Medulla oblongata (tissue), 1 donor: ENCODE data around the gene ZNF775.
A peak's percentile ranks its signal among the peaks of the same experiment; 100 is the strongest.

ENCODE experiments used
- DNase-seq: peaks from one replicate; pipeline ENCODE4 v3.0.0-alpha.2; 2015; ENCODE audit errors: extremely low spot score

The ZNF775 gene

DNA sequence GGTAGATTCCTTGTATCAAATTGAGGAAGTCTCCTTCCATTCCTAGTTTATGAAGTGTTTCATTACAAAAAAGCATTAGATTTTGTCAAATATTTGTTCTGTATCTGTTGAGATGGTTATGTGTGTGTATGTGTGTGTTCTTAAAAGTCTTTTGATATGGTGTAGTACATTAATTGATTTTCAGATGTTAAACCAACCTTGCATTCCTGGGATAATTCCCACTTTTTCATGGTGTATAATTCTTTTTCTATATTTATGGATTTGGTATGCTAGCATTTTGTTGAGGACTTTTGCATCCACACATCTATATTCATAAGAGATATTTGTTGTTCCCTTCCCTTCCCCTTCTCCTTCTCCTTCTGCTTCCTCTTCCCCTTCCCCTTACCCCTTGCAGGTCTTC is 62.4 kb downstream of the ZNF775 start:
- DNase-seq: no peak

DNA sequence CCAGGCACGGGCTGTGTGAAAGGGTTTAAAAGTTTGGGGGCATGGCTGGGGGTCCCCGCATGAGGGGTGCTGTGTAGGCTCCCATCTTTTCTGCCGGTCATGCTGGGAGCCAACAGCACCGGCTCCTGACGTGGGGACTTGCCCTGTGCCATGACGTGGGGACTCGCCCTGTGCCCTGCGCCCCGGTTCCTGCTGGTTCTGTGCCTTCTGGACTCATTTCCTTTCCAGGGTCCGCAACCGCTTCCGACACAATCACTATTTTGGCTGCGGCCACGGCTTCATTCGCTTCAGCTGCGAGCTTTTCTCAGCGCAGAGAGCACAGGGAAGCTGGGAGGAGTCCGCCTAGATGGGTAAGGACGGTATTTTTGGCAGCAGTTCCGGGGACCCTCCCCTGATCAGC is 63.7 kb downstream of the ZNF775 start:
- no peak for DNase-seq

GRCh38 chr7:150443793-150444540 is 64.8 kb downstream of the ZNF775 start:
- no peak for DNase-seq

GRCh38 chr7:150444674-150445365 is 65.7 kb downstream of the ZNF775 start:
- no peak for DNase-seq

DNA sequence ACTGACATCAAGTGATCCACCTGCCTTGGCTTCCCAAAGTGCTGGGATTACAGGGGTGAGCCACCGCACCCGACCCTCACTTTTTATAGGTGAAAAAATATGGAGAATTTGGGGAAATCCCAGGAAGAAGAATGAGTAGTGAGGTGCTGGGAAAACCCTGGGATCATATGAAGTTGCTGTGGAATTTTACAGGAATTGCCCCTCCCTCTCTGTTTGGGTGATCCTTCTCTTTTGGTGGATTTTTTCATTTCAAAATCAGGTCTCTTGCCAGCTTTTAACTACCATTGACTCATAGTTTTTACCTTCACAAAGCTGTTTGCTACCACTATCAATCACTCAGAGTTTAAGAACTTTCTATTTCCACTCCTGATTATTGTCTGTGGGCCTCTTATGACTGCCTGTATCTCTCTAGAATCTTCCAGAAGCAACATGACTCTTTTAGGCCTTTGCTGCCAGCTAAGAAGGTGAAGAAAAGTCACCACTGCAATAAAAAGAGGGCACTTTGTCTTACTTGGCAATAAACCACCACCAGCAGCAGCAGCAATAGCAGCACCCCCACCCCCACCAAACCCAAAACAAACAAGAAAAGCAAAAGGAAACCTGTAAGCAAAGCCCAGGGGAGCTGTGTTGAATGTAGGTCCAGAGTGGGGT is 67.3 kb downstream of the ZNF775 start:
- DNase-seq: peak; percentile 16
